NK-92 (cell line): Measurements from ENCODE around the gene ARFGEF3.

Experiments
- DNase-seq: peaks from one replicate; lab custom pipeline; 2025; ENCODE audit not compliant: unreplicated experiment; lab: John Stamatoyannopoulos, UW

The ARFGEF3 gene

DNA sequence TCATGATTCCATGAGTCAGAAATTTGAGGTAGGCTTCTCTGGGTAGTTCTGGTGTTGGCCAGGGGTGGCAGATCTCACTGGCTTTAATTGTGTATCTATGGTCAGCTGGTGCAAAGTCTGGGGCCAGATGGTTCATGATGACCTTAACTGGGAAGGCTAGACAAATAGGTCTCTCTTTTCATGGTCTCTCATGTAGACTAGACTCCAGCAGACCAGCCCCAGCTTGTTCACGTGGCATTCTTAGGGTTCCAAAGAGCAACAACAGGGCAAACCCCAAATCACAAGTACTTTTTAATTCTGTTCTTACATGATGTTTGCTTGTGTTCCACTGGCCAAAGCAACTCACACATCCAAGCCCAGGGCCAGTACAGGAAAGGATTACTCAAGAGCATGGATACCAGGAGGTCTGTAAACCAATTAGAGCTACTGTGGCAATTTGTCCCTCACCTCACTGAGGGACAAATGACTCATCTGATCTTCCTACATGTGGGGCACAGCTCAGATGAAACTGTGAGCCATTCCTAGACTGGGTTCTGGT is 136.1 kb downstream of the ARFGEF3 start:
- DNase-seq = no peak

DNA sequence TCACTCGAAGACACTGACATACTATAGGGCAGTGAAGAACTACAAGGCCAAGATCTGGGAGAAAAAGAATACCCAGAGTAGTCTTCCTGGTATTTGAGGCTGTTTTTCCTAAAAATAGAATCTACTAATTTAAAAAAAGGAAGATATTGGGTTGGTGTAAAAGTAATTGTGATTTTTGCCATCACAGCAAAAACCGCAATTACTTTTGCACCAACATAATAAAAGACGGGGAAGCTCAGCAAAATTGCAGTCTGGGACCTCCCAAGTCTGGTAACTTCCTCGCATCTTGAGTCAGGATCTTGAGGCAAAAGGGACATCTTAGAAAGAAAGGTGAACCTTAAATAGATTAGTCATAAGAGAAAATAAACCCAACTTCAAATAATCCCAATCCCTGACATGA is 138.7 kb downstream of the ARFGEF3 start:
- no peak for DNase-seq

GRCh38 chr6:138302554-138302953 is 140.8 kb downstream of the ARFGEF3 start:
- DNase-seq = no peak

- no peak for DNase-seq
Observed at GRCh38 chr6:138307352-138307751, 145.6 kb downstream of the ARFGEF3 start.

- DNase-seq = no peak
Observed at GRCh38 chr6:138307816-138308730, 146.3 kb downstream of the ARFGEF3 start.

DNA sequence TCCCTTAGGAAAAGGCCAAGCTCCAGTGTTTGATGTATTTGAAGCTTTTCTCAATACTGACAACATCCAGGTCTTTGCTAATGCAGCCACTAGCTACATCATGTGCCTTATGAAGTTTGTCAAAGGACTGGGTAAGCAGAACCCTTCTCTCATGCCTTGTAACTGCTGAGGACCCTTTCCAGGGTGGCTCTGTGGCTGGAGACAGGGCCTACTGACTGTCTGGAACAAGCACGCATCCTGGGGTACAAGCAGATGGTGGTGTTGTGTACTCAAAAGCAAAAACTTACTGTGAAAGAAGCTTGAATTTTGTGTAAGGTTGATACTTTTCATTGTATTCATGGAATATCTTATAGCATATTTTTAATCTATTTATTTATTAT is 147.0 kb downstream of the ARFGEF3 start:
- DNase-seq = no peak

DNA sequence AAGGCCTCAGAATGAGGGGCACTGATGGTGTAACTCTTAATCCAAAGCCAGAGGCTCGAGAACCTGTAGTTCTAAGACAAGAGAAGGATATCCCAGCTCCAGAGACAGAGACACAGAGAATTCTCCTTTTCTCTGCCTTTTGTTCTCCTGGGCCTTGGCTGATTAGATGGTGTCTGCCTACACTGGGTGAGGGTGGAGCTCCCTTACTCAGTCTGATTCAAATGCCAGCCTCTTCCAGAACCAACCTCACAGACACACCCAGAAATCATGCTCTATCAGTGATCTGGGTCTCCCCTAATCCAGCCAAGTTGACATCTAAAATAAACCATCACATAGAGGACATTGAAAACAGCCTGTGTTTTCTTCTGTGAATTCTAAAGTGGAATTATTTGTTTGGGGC is 148.0 kb downstream of the ARFGEF3 start:
- no peak for DNase-seq

- DNase-seq = no peak
Observed at GRCh38 chr6:138310294-138310693, 148.6 kb downstream of the ARFGEF3 start.

DNA sequence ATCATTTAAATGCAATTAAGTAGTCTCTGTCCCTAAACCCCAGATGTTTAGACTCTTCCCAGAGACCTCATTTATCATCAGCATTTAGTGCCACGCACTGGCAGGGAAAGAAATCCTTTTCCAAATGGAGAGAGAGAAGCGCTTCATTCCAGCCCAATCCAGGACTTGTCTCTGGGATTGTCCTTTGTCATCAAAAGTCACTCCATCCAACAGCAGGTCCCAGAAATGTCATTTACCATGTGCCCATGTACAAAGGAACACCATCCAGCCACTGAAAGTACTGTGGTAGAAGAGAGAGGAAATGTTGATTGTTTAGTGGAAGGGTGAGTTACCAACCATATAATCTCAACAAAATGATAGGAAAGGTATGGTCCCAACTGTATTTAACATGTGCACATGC is 149.1 kb downstream of the ARFGEF3 start:
- no peak for DNase-seq

- no peak for DNase-seq
Observed at GRCh38 chr6:138311268-138311667, 149.5 kb downstream of the ARFGEF3 start.

- DNase-seq = no peak
Observed at GRCh38 chr6:138318741-138319375, 157.1 kb downstream of the ARFGEF3 start.

DNA sequence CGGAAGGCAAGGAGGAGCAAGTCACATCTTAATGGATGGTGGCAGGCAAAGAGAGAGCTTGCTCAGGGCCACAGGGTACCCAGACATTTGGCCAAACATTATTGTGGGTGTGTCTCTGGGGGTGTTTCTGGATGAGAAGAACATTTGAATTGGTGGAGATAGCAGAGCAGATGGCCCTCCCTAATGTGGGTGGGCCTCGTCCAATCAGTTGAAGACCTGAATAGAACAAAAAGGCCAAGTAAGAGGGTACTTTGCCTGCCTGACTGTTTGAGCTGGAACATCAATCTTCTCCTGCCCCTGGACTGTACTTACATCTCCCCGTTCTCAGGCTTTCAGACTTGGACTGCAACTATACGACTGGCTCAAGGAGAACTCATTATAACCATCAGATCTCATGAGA is 160.2 kb downstream of the ARFGEF3 start:
- DNase-seq = no peak

DNA sequence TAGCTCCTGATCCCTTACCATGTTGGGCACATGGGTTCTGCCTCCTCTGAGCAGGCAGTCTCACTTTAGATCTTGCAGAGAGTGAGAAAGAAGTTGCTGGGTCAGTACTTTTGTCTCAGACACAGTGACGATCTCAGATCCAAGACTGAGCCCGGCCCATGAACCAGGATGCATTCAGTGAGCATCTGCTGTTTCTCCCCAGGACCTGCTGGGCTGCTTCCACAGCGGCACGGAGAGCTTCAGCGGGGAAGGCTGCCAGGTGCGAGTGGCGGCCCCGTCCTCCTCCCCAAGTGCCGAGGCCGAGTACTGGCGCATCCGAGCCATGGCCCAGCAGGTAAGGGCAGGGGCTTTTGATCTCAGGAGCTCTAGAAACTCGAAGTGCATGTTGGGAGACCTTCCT is 162.1 kb downstream of the ARFGEF3 start:
- no peak for DNase-seq

- DNase-seq = no peak
Observed at GRCh38 chr6:138328210-138328609, 166.5 kb downstream of the ARFGEF3 start.

- no peak for DNase-seq
Observed at GRCh38 chr6:138330763-138331162, 169.0 kb downstream of the ARFGEF3 start.

DNA sequence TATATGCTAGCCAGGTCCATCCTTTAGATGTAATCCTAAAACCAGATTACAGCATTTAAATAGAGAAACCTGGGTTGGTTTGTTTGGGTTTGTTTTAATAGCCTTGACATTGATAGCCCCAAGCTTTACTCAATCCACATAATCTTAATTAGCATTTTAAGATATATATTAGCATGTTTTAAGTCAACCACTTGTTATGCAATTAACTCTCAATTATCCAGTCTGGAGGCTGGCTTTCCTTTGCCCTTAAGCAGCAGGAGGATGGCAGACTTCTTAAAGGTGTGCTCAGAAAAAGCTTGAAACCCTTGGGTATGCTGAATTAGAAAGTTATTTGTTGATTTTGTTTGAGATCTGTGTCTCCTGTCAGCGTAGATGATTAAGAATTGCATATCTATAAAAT is 169.7 kb downstream of the ARFGEF3 start:
- no peak for DNase-seq

- no peak for DNase-seq
Observed at GRCh38 chr6:138331984-138332383, 170.2 kb downstream of the ARFGEF3 start.

DNA sequence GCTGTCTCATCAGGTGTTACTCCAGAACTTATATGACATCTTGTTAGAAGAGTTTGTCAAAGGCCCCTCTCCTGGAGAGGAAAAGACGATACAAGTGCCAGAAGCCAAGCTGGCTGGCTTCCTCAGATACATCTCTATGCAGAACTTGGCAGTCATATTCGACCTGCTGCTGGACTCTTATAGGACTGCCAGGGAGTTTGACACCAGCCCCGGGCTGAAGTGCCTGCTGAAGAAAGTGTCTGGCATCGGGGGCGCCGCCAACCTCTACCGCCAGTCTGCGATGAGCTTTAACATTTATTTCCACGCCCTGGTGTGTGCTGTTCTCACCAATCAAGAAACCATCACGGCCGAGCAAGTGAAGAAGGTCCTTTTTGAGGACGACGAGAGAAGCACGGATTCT is 172.3 kb downstream of the ARFGEF3 start:
- DNase-seq = no peak

DNA sequence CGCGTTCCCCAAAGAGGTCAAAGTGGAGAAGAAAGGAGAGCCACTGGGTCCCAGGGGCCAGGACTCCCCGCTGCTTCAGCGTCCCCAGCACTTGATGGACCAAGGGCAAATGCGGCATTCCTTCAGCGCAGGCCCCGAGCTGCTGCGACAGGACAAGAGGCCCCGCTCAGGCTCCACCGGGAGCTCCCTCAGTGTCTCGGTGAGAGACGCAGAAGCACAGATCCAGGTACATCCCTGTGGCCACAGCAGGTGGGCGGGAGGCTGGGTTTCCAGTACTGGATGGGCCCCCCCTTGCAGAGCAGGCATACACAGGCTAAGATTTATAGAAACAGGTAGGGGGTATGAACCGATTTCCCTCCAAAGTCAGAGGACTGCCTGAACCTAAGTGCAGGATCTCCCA is 173.2 kb downstream of the ARFGEF3 start:
- DNase-seq = no peak

GRCh38 chr6:138336221-138336620 is 174.5 kb downstream of the ARFGEF3 start:
- no peak for DNase-seq

DNA sequence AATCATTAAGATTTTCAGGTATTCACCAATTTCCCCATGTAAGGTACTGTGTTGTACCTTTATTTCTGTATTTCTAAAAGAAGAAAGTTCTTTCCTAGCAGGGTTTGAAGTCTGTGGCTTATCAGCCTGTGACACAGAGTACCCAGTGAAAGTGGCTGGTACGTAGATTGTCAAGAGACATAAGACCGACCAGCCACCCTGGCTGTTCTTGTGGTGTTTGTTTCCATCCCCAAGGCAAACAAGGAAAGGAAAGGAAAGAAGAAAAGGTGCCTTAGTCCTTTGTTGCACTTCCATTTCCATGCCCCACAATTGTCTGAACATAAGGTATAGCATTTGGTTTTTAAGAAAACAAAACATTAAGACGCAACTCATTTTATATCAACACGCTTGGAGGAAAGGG is 175.3 kb downstream of the ARFGEF3 start:
- no peak for DNase-seq

- DNase-seq = no peak
Observed at GRCh38 chr6:138339024-138339423, 177.3 kb downstream of the ARFGEF3 start.
